Keratinocyte (primary cell): ENCODE measurements around the gene METTL8. TPM values are rescaled to one million over a fixed set of nuclear protein-coding genes. Genes with fewer than 3 reads are reported as not detected.

ENCODE experiments used
- DNase-seq: peaks from one replicate; pipeline ENCODE4 v3.0.0-alpha.2; 2011; ENCODE audit warnings: low read depth, missing footprints, low spot score
- FAIRE-seq: peaks from 2 replicates; lab custom pipeline; 2011; peaks lifted over from hg19 to GRCh38; lab: Jason Lieb, UNC
- H2AFZ ChIP-seq: 2 replicates; pipeline ENCODE4 v1.6.0; 2012; ENCODE audit warnings: low read length, control low read depth, inconsistent platforms; ENCODE audit not compliant: control insufficient read depth
- H3K27ac ChIP-seq: 2 replicates; pipeline ENCODE4 v1.5.1; 2011; ENCODE audit warnings: low read length; ENCODE audit not compliant: control insufficient read depth, insufficient read depth
- H3K27me3 ChIP-seq: 3 replicates; pipeline ENCODE4 v1.6.0; 2011; ENCODE audit warnings: low read length; ENCODE audit not compliant: control insufficient read depth, insufficient read depth; ENCODE audit errors: extremely low read depth
- H3K36me3 ChIP-seq, 2 experiments: 2 replicates in 1 of 2; 3 replicates in 1 of 2; pipeline ENCODE4 v1.5.1; 2011; ENCODE audit warnings: low read length in 2 of 2, mild to moderate bottlenecking in 1 of 2; ENCODE audit not compliant: control insufficient read depth in 2 of 2, insufficient read depth in 2 of 2; ENCODE audit errors: extremely low read depth in 1 of 2
- H3K4me1 ChIP-seq: 3 replicates; pipeline ENCODE4 v1.5.1; 2011; ENCODE audit warnings: low read length; ENCODE audit not compliant: control insufficient read depth, insufficient read depth; ENCODE audit errors: extremely low read depth
- H3K4me2 ChIP-seq: 3 replicates; pipeline ENCODE4 v1.6.0; 2011; ENCODE audit warnings: low read depth, low read length; ENCODE audit not compliant: control insufficient read depth, insufficient read depth; ENCODE audit errors: extremely low read depth
- H3K4me3 ChIP-seq, 3 experiments: fragments of 200-600 bp in 1 of 3; sonication (generic) in 1 of 3; 2 replicates in 2 of 3; 3 replicates in 1 of 3; pipeline ENCODE4 v1.5.1; 2011 to 2016; ENCODE audit warnings: low read length in 3 of 3, mild to moderate bottlenecking in 3 of 3, control low read depth in 2 of 3, inconsistent platforms in 1 of 3, low read depth in 1 of 3, mixed read lengths in 1 of 3, mixed run types in 1 of 3, moderate library complexity in 1 of 3; ENCODE audit not compliant: control insufficient read depth in 2 of 3, insufficient read depth in 2 of 3; ENCODE audit errors: extremely low read depth in 1 of 3
- H3K79me2 ChIP-seq: 2 replicates; pipeline ENCODE4 v1.6.0; 2012; ENCODE audit warnings: low read length; ENCODE audit not compliant: control insufficient read depth, insufficient read depth
- H3K9ac ChIP-seq: 3 replicates; pipeline ENCODE4 v1.6.0; 2011; ENCODE audit warnings: low read length; ENCODE audit not compliant: control insufficient read depth, insufficient read depth; ENCODE audit errors: extremely low read depth
- H3K9me1 ChIP-seq: 3 replicates; pipeline ENCODE4 v1.6.0; 2011; ENCODE audit warnings: low read length; ENCODE audit not compliant: control insufficient read depth, insufficient read depth; ENCODE audit errors: extremely low read depth
- H3K9me3 ChIP-seq: 2 replicates; pipeline ENCODE4 v1.5.1; 2012; ENCODE audit warnings: low read depth, low read length; ENCODE audit not compliant: control insufficient read depth
- H4K20me1 ChIP-seq: 3 replicates; pipeline ENCODE4 v1.6.0; 2011; ENCODE audit warnings: low read length; ENCODE audit not compliant: control insufficient read depth, insufficient read depth; ENCODE audit errors: extremely low read depth
- CTCF ChIP-seq, 3 experiments: IDR thresholded peaks in 1 of 3; conservative IDR thresholded peaks in 1 of 3; optimal IDR thresholded peaks in 1 of 3; 2 replicates in 2 of 3; 3 replicates in 1 of 3; pipeline versions ENCODE3 to v1.5.1; 2011; ENCODE audit warnings: low read length in 3 of 3, mild to moderate bottlenecking in 3 of 3, moderate library complexity in 2 of 3, control low read depth in 1 of 3, inconsistent platforms in 1 of 3; ENCODE audit not compliant: insufficient read depth in 2 of 3; ENCODE audit errors: extremely low read depth in 1 of 3
- EZH2 ChIP-seq: IDR thresholded peaks from one replicate; pipeline ENCODE4 v1.6.1; 2012; ENCODE audit warnings: inconsistent platforms, mild to moderate bottlenecking, low read length, moderate library complexity
- dilution Hi-C: fragments of 300-500 bp; cut with MboI; formaldehyde crosslinking; loops from one replicate; pipeline ENCODE4 v1.7.0; 2020; ENCODE audit warnings: low sequenced_read_pairs; ENCODE audit not compliant: extremely low pct_ligation_motif_present
- polyA plus RNA-seq, 5 experiments: library from polyadenylated mRNA; depleted of rRNA in 3 of 5; stranded (reverse) in 3 of 5; stranded (forward) in 1 of 5; unstranded in 1 of 5; fragments of >200 nt; gene quantifications; 1 replicate in 1 of 5; 2 replicates in 3 of 5; 3 replicates in 1 of 5; pipeline versions ENCODE4 v1.2.1 to v1.2.3, GENCODE V29; 2011 to 2012; ENCODE audit warnings: missing spikeins in 2 of 5, low read depth in 1 of 5, low replicate concordance in 1 of 5

The METTL8 gene
- polyA plus RNA-seq, 1 donor (not counting 4 experiments of a cell fraction or from before 2014, with no cell fraction given), result 81.2 TPM

GRCh38 chr2:171320208-171320621, 113.6 kb downstream of the METTL8 start:
- TF ChIP-seq CTCF (optimal IDR thresholded peaks at IDR 0.05 in 1 of 3, IDR thresholded peaks at IDR 0.05 in 1 of 3, conservative IDR thresholded peaks at IDR 0.05 in 1 of 3; ENCODE audit: extremely low read depth in 1 of 3, insufficient read depth in 2 of 3, low read length in 3 of 3) (no peak), EZH2 (no peak)
- no peak overlapping the region for H2AFZ ChIP-seq
- no peak overlapping the region for H3K4me3 ChIP-seq
- no peak overlapping the region for H3K4me2 ChIP-seq
- no peak overlapping the region for H3K9ac ChIP-seq
- DNase-seq (no peak), FAIRE-seq (no peak)
- no peaks in the 10 kb centered on the region for H3K9me1 ChIP-seq
- no peaks in the 10 kb centered on the region for H3K27me3 ChIP-seq
- H3K4me1 ChIP-seq, result no peaks in the 10 kb centered on the region
- H3K79me2 ChIP-seq, result no peaks in the 10 kb centered on the region
- no peaks in the 10 kb centered on the region for H3K9me3 ChIP-seq
- dilution Hi-C loops, result no loop called here
- H3K36me3 ChIP-seq, result peaks cover 5 to 11% of the 10 kb centered on the region in 2 experiments
- no peaks in the 10 kb centered on the region for H4K20me1 ChIP-seq
- H3K27ac ChIP-seq, result no peak overlapping the region

GRCh38 chr2:171319164-171319810, 114.5 kb downstream of the METTL8 start:
- Histone ChIP-seq H3K9me3 (no peaks in the 10 kb centered on the region), H3K4me2 (no peak overlapping the region), H3K4me1 (no peaks in the 10 kb centered on the region), H3K4me3 (no peak overlapping the region), H3K36me3 (peaks cover under 1 to 8% of the 10 kb centered on the region in 2 experiments), H3K9ac (no peak overlapping the region), H3K9me1 (no peaks in the 10 kb centered on the region), H2AFZ (no peak overlapping the region), H3K27ac (no peak overlapping the region), H4K20me1 (no peaks in the 10 kb centered on the region), H3K27me3 (no peaks in the 10 kb centered on the region), H3K79me2 (no peaks in the 10 kb centered on the region)
- no peak for DNase-seq
- TF ChIP-seq CTCF (optimal IDR thresholded peaks at IDR 0.05 in 1 of 3, IDR thresholded peaks at IDR 0.05 in 1 of 3, conservative IDR thresholded peaks at IDR 0.05 in 1 of 3; ENCODE audit: extremely low read depth in 1 of 3, insufficient read depth in 2 of 3, low read length in 3 of 3), result no peak
- TF ChIP-seq EZH2, result no peak
- FAIRE-seq, result no peak
- dilution Hi-C loops, result no loop called here
